Activated CD8-positive, alpha-beta memory T cell treated with anti-CD3 and anti-CD28 coated beads, Interleukin-2, amount 50 U/mL, for 1 hour (primary cell): ENCODE data around the gene PACRG.

Experiments used
- DNase-seq: peaks from one replicate; pipeline ENCODE4 v3.0.0-alpha.2; 2020; ENCODE audit errors: extremely low read depth

The PACRG gene

DNA sequence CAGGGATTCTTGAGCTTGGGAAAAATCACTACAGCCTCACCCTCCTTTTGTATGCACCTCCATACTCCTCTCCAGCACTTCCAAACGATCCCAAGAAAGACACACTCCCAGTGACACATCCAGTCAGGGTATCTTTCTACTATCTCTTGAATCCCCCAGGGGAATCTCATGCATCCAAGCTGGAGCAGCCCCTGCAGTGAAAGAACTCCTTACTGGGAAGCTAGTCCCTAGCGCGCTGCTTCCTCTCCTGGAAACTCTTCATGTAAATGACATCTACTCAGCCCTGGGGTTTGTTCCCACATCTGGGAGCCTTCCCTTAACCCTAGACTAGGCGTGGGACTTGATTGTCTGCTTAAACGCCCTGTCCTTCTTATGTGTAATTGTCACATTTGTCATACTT is 357.7 kb downstream of the PACRG start:
- no peak for DNase-seq

DNA sequence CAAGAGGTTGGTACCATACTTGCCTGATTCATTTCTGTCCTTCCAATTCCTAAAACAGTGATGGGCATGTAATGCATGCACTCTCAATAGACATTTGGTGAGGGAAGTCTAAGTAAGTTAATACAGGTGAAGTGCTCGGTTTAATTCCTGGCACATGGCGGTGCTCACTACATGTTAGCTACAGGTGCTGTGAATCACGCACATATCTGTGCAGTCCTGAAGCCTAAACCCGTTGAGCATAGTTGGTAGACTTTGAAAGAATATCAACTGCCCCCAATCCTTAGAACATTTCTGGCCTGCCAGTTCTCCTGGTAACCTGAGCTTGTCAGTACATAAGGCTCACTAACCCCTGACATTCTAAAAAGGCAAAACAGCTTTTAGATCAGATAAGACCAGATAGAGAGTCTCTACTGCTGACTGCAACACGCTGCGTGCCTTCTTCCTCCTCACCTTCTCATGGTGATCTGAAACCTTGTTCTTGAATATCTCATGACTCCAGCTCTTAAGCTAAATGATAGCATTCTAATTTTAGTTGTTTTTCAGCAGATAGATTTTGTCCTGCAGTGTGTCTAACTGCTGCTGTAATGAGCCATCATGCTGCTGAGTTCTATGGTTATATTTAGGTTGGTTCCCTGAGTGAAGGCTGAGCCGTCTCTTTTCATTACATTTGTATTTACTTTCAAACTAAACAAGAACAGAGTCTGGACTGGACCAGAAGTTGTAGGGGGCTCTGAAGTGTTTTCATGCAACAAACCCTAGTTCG is 358.3 kb downstream of the PACRG start:
- no peak for DNase-seq

DNA sequence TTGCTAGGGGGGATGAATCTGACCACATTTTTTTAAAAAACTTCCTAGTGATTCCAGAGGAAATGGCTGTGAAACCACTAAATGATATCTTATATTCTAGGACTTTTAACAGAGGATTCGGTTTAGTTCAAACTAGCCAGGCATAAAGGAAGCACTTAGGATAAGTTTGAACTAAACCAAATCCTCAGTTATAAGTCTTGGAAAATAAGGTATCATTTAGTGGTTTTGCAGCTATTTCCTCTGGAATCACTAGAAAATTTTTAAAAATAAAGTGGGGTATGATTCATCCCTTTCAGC is 358.8 kb downstream of the PACRG start:
- DNase-seq, result no peak

DNA sequence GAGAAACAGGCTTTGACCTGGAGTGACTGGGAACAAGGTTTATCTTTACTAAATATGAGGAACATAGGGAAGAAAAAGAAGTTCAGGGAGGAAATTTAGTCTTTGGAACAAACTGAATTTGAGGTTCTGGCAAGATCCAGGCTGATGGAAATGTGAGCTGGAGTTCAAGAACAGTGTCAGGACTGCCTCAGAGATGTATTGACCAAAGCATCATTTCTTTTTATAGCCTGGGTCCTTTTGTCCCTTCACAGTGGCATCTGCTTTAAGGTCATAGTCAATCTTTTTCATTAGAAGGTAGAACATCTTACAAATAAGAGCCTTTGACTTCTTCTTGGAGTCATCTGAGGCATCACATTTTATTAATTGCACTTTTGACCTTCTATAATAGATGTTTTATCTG is 360.2 kb downstream of the PACRG start:
- no peak for DNase-seq

DNA sequence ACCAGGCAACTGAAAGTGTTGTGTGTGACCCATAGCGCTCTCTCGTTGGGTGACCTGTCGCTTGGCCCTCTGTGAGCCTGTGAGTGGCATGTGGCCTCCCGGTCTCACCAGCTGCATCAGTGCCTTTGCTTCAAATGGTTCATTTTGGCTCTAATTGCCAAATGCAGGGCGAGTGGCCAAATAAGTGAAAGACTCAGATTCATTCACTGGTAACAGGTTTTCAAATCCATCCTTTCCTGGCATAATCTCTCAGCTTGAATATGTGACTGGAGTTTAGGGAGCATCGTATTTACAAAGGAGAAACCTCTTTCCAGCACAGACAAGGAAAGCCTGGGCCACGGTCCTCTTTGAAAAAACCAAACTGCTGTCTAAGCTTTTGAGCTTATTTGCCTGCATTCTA is 365.1 kb downstream of the PACRG start:
- DNase-seq, result no peak

DNA sequence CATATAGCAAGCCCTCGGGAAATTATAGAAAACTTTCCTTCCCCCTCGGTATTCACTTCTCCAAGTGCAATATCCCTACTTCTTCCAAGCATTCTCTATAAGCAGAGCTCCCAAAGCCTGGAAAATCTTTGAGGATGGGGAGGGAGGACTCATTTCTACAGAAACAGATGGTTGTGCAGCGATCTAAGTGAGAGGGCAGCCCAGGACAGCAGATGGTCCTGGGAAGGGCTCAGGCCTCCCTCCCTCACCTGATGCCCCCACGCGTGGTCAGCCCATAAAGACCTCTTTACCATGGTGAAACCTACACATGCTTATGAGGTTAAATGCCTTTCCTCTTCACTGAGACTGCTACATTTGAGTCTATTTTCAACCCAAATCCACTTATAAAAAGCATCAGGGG is 367.1 kb downstream of the PACRG start:
- DNase-seq, result no peak

DNA sequence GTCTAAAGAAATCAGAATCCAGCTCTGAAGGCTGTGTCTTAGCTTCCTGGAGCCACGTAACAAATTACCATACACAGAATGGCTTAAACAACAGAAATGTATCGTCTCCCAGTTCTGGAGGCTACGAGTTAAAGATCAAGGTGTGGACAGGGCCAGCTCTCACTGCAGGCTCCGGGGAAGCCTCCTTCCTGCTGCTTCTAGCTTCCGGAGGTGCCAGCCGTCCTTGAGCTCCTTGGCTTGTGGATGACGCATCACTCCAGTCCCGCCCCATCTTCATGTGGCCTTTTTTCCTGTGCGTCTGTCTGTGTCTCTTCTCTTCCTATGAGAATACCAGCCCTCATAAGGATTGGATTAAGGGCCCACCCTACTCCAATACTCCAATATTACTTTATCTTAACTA is 367.6 kb downstream of the PACRG start:
- DNase-seq, result no peak

DNA sequence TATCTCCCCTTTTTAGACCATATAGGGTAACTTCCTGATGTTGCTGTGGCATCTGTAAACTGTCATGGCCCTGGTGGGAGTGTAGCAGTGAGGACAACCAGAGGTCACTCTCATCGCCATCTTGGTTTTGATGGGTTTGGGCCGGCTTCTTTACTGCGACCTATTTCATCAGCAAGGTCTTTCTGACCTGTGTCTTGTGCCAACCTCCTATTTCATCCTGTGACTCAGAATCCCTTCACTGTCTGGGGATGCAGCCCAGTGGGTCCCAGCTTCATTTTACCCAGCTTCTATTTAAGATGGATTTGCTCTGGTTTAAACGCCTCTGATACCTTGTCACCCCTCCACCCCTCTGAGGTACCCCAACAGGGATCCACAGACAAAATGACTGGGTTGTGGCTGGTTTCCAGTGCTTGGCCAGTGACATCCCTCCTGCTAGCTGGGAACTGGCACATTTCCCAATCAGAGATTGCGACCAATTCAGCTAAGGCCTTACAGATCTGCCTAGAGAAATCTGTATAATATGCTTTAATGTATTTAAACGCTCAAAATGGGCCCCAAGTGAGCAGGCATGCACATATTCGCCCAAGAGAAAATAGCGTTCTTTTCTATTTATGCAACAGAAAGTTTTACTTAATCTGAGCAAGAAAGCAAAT is 371.2 kb downstream of the PACRG start:
- DNase-seq, result no peak

DNA sequence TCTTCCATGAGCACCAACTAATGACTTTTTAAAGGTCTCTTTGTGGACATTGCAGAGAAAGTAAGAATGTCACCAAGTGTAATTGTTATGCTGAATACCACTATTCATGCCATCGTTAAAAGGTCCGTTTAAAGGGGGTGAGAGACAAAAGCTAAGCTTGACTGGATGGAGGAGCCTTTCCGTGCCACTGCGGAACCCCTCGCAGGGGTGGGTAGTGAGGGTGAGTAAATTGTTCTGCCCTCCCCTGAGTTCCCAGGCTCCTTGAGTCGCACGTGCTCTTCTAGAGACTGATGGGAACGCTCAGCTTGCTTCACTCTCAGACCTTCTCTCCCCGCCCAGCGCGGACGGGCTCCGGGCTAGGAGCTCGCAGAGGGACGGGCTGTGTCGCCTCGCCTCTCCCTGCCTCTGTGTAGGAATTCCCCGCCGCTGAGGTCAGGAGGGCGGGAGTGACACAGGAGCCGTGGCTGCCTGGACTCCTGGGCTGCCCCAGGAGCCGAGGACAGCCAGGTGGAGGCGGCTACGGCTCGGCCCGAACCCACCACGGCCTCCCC is 371.9 kb downstream of the PACRG start:
- no peak for DNase-seq

DNA sequence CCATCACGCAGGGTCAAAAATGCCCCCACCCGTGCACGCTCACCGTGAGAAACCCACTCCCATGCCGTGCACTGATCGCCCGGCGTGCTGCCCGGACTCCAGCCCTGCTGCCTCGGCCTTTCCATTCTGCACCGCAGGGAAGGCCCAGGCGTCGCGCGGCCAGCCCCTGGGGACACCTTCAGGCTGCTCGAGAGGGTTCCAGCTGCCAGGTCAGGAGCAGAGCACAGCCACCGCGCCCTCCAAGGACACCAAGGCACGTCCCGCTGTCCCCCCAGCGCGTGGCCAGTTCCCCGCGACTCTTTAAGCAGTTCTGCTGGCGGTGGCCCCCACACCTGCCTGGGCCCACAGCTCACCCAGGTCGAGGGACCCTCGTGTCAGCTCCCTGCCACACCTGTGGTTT is 372.5 kb downstream of the PACRG start:
- no peak for DNase-seq

DNA sequence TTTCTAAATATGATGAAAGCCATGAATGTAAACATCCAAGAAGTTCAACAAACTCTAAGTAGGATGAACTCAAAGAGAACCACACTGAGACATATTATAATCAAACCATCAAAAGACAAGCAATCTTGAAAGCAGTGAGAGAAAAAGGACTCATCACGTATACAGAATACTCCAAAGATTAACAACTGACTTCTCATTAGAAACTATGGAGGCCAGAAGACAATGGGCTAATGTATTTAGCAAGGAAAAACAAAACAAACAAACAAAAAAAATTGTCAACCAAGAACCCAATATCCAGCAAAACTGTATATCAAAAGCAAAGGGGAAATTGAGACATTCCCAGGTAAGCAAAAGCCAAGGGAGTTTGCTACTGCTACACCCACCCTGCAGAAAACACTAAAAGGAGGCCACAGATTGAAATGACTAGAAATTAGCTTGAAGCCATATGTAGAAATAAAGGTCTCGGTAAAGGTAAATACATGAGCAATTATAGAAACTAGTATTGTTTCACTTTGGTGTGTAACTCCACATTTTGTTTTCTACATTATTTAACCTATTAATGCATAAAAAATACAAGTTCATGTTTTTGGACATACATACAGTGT is 385.7 kb downstream of the PACRG start:
- DNase-seq, result no peak

DNA sequence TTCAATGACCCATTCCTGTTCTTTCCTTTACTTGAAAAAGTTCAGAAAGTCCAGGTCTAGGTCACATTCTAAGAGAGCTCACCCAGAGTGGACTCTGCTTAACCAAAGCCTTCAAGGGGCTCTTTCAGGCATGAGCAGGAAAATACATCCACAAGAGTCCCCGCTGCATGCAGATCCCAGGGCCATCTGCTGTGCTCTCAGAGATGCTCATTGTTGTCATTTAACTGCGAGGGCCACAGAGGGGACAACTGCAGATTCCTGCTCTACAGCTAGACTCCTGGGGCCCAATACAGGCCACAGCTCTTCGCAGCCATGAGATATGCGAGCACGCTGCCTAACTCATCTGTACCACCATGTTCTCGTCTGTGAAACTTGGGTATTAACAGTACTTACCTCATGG is 391.2 kb downstream of the PACRG start:
- no peak for DNase-seq

DNA sequence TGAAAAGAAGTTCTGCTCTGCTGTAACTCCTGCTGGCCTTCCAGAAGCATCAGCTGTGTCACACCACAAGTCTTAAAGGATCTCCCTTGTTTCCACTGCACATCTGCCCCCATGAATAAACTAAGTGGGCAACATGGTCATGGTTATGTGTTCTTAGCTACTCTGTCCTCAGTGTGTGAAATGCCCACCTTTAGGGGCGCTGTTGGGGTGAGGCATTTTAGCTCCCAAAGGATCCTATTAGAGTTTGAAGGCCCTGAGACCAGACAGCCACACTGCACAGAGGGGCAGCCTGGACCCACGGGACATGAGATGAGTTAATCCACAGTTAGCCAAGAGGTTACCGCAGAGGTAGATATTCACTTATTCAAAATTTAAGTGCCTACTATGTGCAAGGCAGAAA is 392.4 kb downstream of the PACRG start:
- DNase-seq, result no peak

DNA sequence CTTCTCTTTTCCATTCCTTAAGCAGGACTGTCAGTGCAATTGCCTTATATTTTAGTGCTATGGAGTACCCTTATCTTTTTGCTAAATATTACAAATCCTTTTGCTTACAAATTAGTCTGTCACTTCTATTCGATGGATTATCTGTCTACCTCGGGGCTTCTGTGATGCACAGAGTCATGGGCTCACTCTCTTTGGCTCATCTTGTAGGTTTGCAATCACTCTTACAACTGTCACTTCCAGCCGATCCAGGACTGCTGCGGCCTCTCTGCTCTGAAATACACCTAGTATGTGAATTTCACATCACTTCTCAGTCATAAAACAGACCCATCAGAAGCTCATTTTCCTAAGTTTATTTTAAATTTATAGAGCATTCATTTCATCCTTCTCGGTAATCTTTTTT is 393.5 kb downstream of the PACRG start:
- DNase-seq, result no peak

DNA sequence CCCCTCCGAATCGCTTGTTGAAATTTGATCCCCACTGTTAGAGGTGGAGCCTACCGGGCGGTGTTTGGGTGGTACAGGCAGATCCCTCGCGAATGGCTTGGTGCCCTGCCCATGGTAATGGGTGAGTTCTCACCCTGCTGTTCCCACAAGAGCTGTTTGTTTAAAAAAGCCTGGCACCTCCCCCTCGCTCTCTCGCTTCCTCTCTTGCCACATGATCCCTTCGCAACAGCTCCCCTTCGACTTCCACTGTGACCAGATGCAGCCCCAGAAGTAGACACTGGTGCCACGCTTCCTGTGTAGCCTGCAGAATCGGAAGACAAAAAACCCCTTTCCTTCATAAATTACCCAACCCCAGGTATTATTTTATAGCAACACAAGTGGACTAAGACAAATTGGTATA is 394.6 kb downstream of the PACRG start:
- no peak for DNase-seq

DNA sequence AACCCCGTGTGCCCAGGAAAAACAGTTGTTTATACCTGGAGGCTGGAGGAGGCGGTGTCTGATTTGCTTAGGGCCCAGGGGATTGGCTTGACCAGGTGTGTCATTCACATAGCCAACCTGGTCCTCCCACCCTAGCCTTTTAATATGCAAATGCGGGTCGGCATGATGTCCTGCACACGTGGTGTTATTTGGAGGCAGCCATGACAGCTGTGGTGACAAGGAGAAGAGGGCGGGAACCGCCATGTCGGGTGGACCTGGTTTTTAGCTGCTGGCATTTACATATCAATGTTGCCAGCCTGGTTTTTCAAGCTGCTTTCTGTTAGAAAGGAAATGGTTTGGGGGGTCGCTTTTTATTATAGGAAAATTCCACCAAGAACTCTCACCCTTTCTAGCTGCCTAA is 395.3 kb downstream of the PACRG start:
- DNase-seq, result no peak

DNA sequence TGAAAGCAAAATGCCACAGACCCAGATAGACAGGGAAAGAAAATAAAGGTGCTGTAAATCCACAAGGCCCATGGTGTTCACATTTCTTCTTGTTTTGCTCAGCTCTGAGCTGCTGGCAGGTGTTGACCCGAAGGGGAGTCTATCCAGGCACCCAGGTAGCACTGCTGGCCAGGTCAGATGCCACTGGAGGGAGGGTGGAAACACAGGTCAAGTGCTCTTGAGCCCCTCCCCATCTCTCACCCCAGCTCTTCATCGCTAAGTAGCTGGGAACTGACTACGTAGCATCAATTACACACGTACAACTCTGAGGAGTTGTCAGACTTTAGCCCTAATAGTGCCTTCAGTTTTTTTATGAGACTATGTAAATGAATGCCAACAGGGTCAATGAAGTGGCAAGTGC is 399.0 kb downstream of the PACRG start:
- no peak for DNase-seq

DNA sequence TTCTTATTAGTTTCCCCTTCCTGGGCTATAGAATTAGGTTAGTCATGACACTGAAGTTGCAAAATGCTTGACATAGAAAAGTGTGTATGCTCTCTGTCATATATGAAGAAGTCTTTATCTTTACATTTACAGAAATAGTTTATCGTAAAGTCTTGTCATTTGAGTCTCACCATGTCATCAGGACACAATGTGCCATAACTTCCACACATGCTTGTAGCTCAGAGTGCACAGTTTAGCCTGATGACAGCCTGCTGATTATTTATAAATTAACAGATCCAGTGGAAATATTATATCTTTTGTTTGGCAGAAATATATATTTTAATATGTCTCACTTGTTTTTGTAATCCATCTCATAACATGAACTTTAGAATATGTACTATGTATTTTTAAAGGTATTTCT is 399.8 kb downstream of the PACRG start:
- DNase-seq, result no peak

DNA sequence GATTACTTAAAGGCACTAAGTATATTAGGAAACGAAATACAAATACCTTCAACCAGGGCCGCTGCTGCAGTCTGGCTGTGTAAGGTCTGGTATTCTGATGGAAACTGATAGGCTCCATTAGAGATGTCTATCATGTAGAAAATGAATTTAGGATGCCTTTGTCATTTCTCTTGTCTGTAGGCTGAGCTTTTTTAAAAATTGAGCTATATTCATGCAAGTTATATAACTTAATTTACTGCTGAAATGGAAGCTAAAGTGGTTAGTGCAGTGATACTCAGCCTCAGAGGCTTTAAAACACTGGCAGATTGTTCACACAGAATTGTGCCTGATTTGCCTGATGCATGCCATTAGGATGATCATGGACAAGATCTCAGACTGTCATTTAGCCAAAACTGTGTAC is 400.6 kb downstream of the PACRG start:
- no peak for DNase-seq

DNA sequence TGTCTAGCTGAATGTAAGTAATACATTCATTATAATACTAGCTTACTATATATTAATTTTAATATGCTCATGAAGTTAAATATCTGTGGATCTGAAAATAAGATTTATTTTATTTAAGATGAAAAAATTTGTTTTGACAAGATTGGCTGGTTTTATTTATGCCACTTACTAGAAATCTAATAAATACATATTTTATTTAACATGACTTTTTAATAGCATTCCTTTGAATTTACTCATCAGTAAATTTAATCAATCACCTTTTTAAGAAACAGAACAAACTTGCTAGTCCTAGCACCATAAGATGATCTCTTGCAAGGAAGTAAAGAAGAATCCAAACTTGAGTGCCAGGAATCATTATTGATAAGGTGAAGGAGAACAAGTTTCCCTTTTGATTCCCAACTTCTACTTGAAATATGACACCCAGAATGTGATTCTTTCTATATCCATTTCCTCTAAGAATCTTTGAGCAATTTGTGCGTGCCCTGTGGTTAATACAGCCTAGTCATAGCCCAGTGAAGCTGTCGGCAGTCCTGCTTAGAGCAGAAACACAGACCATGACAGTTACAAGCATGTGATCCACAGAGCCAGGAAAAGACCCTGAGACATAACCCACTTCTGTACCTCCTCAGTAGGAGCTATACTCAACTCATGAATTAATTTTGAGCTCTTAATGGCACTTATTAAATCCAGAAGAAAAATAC is 404.4 kb downstream of the PACRG start:
- no peak for DNase-seq

DNA sequence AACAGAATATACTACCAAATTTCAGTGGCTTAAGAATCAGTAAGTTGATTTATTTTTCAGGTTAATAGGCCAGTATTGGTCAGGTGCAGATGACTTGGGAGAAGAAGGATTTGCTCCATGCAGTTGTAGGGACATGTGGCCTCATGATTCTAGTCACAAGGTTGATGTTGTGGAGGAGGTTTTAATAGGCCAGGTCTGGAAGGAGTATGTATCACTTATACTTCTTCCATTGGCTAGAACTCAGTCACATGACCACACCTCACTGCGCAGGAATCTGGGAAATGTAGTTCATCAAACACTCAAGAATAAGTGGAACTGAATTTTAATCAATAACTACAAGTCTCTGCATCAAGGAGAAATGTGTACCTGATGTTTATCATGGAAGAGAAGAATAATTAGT is 405.2 kb downstream of the PACRG start:
- no peak for DNase-seq

DNA sequence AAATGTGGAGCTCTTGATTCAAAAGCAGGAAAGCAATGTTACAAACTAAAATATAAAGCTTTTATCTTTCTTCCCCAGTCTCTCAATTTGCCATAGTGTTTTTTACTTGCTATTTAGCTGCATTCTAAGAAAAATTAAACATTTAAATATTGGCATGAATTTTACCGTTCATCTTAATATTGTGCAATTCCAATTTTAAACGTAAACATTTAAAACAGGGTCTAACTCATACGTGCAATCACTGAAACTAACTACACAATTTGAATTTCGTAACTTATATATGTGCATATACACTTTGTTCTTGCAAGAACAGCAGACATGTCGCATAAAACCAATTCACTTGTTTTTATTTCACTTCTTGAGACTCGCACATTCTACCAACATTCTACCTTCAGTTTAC is 405.9 kb downstream of the PACRG start:
- DNase-seq, result no peak
